HepG2 (cell line): ENCODE results near the gene RAB42. TPM values are rescaled to one million over a fixed set of nuclear protein-coding genes. Genes with fewer than 3 reads are reported as not detected.

Source experiments
- PLRG1 ChIP-seq: fragments of 450-650 bp; conservative IDR thresholded peaks from 2 replicates; pipeline ENCODE4 v1.6.1; 2016
- RFX5 ChIP-seq: IDR thresholded peaks from 2 replicates; pipeline ENCODE4 v1.6.1; 2011; ENCODE audit warnings: low read depth, low read length, improper control_type of control experiment
- SAP130 ChIP-seq: IDR thresholded peaks from 2 replicates; pipeline ENCODE4 v1.6.1; 2016; ENCODE audit warnings: low read depth
- TEAD3 ChIP-seq: optimal IDR thresholded peaks from 2 replicates; pipeline ENCODE3; 2016; ENCODE audit warnings: borderline replicate concordance
- ZNF350 ChIP-seq: sonication (generic); formaldehyde crosslinking; IDR thresholded peaks from 2 replicates; pipeline ENCODE4 v1.4.0; 2020; ENCODE audit warnings: mild to moderate bottlenecking, low read depth, missing genetic modification reagents, borderline replicate concordance
- ZNF556 ChIP-seq: sonication (generic); formaldehyde crosslinking; IDR thresholded peaks from 2 replicates; pipeline ENCODE4 v1.4.0; 2020; ENCODE audit warnings: mild to moderate bottlenecking, missing genetic modification reagents, borderline replicate concordance
- ZNF558 ChIP-seq: sonication (generic); formaldehyde crosslinking; IDR thresholded peaks from 2 replicates; pipeline ENCODE4 v1.9.0; 2022; ENCODE audit warnings: mild to moderate bottlenecking, missing genetic modification reagents, borderline replicate concordance
- ZNF563 ChIP-seq: sonication (generic); formaldehyde crosslinking; IDR thresholded peaks from 2 replicates; pipeline ENCODE4 v1.8.0; 2022; ENCODE audit warnings: mild to moderate bottlenecking, moderate library complexity, missing genetic modification reagents
- ZNF768 ChIP-seq: sonication (generic); formaldehyde crosslinking; IDR thresholded peaks from 2 replicates; pipeline ENCODE4 v1.4.0; 2020; ENCODE audit warnings: missing genetic modification reagents
- polyA plus RNA-seq, 8 experiments: library from polyadenylated mRNA; depleted of rRNA in 3 of 8; stranded (reverse) in 7 of 8; unstranded in 1 of 8; fragments of >200 nt; fragmentation: Illumina TruSeq in 4 of 8; extraction: Trizol in 4 of 8; gene quantifications; 2 replicates each; pipeline versions ENCODE4 v1.2.1 to v1.2.3, GENCODE V29; 2011 to 2016; ENCODE audit warnings: low read depth in 4 of 8, missing spikeins in 1 of 8, mixed read lengths in 1 of 8; ENCODE audit not compliant: insufficient read depth in 1 of 8
- total RNA-seq, 5 experiments: library from RNA; depleted of rRNA; stranded (reverse); fragments of >200 nt; fragmentation: Illumina TruSeq; extraction: Trizol; gene quantifications; 2 replicates each; pipeline ENCODE4 v1.2.3, GENCODE V29; 2016; ENCODE audit warnings: low read depth in 1 of 5
- TF ChIP-seq, protein P1 (sequence below): sonication (generic); formaldehyde crosslinking; IDR thresholded peaks from 2 replicates; pipeline ENCODE4 v1.4.0; 2020; ENCODE audit warnings: missing genetic modification reagents, borderline replicate concordance
- TF ChIP-seq, protein P2 (sequence below): sonication (generic); formaldehyde crosslinking; IDR thresholded peaks from 2 replicates; pipeline ENCODE4 v1.5.1; 2020; ENCODE audit warnings: mild to moderate bottlenecking, missing genetic modification reagents, borderline replicate concordance
- TF ChIP-seq, protein P3 (sequence below): sonication (generic); formaldehyde crosslinking; IDR thresholded peaks from 2 replicates; pipeline ENCODE4 v1.5.1; 2020; ENCODE audit warnings: mild to moderate bottlenecking, missing genetic modification reagents, moderate library complexity
- TF ChIP-seq, protein P4 (sequence below): IDR thresholded peaks from 2 replicates; pipeline ENCODE4 v1.6.1; 2018; ENCODE audit warnings: missing genetic modification reagents

The RAB42 gene
- total and polyA plus RNA-seq, 2 of the 13 experiments (the other 11 are each of a cell fraction or from before 2014, with no cell fraction given): 10.4 to 166 TPM

DNA sequence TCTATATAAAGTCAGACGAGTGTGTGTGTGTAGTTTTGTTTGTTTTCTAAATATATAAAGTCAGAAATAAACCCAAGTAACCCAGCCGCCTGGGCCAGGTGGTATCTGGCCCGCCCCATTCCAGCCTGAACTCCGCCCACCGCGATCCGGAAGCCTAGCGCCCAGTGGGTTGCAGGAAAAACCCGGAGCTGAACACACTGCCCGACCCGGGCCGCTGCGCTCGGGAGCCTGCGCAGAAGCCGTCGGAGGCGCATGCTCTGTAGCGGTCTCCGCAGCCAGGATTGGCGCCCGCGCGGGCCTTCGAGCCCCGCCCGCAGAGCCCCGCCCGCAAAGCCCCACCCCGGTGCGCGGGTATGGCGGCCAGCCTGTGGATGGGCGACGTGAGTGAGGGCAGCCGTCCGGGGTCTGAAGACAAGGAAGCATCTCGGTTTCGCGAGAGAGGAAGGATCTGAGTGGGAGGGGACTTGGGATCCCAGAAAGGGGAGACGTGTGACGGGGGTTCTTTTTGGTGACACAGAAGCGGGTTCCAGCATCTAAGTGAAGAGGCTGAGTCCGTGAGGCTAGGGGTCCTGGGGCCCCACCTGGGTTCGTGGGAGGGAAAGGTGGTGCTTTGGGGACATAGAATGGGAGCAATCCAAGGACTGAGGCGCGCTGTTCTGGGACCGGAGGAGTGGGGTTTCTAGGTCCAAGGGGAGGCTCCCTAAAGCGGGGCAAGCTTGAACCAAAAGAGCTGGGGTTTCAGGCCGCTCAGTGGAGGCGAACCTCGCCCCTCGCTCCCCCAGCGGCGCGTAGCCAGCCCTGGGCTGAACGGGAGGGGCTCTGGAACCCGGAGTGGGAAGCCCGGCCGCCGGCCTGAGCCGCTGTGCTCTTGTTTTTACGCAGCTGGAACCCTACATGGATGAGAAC, 39.1 kb upstream of the RAB42 start, which contains the start of gene TRNAU1AP (continued):
- TF ChIP-seq, protein P1, sequence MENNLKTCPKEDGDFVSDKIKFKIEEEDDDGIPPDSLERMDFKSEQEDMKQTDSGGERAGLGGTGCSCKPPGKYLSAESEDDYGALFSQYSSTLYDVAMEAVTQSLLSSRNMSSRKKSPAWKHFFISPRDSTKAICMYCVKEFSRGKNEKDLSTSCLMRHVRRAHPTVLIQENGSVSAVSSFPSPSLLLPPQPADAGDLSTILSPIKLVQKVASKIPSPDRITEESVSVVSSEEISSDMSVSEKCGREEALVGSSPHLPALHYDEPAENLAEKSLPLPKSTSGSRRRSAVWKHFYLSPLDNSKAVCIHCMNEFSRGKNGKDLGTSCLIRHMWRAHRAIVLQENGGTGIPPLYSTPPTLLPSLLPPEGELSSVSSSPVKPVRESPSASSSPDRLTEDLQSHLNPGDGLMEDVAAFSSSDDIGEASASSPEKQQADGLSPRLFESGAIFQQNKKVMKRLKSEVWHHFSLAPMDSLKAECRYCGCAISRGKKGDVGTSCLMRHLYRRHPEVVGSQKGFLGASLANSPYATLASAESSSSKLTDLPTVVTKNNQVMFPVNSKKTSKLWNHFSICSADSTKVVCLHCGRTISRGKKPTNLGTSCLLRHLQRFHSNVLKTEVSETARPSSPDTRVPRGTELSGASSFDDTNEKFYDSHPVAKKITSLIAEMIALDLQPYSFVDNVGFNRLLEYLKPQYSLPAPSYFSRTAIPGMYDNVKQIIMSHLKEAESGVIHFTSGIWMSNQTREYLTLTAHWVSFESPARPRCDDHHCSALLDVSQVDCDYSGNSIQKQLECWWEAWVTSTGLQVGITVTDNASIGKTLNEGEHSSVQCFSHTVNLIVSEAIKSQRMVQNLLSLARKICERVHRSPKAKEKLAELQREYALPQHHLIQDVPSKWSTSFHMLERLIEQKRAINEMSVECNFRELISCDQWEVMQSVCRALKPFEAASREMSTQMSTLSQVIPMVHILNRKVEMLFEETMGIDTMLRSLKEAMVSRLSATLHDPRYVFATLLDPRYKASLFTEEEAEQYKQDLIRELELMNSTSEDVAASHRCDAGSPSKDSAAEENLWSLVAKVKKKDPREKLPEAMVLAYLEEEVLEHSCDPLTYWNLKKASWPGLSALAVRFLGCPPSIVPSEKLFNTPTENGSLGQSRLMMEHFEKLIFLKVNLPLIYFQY (CRISPR knock-in tag): peak; percentile 83
- TF ChIP-seq ZNF350 (peak; percentile 78), RFX5 (no peak), ZNF563 (CRISPR knock-in tag) (peak; percentile 30; the same call in 1 of the 2 replicates), ZNF556 (CRISPR knock-in tag) (peak; percentile 92), ZNF768 (peak; percentile 23), PLRG1 (no peak), SAP130 (CRISPR knock-in tag) (peak; percentile 79), ZNF558 (CRISPR knock-in tag) (peak; percentile 87; the same call in 1 of the 2 replicates), TEAD3 (peak; percentile 90)
- TF ChIP-seq, protein P2, sequence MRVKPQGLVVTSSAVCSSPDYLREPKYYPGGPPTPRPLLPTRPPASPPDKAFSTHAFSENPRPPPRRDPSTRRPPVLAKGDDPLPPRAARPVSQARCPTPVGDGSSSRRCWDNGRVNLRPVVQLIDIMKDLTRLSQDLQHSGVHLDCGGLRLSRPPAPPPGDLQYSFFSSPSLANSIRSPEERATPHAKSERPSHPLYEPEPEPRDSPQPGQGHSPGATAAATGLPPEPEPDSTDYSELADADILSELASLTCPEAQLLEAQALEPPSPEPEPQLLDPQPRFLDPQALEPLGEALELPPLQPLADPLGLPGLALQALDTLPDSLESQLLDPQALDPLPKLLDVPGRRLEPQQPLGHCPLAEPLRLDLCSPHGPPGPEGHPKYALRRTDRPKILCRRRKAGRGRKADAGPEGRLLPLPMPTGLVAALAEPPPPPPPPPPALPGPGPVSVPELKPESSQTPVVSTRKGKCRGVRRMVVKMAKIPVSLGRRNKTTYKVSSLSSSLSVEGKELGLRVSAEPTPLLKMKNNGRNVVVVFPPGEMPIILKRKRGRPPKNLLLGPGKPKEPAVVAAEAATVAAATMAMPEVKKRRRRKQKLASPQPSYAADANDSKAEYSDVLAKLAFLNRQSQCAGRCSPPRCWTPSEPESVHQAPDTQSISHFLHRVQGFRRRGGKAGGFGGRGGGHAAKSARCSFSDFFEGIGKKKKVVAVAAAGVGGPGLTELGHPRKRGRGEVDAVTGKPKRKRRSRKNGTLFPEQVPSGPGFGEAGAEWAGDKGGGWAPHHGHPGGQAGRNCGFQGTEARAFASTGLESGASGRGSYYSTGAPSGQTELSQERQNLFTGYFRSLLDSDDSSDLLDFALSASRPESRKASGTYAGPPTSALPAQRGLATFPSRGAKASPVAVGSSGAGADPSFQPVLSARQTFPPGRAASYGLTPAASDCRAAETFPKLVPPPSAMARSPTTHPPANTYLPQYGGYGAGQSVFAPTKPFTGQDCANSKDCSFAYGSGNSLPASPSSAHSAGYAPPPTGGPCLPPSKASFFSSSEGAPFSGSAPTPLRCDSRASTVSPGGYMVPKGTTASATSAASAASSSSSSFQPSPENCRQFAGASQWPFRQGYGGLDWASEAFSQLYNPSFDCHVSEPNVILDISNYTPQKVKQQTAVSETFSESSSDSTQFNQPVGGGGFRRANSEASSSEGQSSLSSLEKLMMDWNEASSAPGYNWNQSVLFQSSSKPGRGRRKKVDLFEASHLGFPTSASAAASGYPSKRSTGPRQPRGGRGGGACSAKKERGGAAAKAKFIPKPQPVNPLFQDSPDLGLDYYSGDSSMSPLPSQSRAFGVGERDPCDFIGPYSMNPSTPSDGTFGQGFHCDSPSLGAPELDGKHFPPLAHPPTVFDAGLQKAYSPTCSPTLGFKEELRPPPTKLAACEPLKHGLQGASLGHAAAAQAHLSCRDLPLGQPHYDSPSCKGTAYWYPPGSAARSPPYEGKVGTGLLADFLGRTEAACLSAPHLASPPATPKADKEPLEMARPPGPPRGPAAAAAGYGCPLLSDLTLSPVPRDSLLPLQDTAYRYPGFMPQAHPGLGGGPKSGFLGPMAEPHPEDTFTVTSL (CRISPR knock-in tag): peak; percentile 55; the same call in 1 of the 2 replicates
- TF ChIP-seq, protein P3, sequence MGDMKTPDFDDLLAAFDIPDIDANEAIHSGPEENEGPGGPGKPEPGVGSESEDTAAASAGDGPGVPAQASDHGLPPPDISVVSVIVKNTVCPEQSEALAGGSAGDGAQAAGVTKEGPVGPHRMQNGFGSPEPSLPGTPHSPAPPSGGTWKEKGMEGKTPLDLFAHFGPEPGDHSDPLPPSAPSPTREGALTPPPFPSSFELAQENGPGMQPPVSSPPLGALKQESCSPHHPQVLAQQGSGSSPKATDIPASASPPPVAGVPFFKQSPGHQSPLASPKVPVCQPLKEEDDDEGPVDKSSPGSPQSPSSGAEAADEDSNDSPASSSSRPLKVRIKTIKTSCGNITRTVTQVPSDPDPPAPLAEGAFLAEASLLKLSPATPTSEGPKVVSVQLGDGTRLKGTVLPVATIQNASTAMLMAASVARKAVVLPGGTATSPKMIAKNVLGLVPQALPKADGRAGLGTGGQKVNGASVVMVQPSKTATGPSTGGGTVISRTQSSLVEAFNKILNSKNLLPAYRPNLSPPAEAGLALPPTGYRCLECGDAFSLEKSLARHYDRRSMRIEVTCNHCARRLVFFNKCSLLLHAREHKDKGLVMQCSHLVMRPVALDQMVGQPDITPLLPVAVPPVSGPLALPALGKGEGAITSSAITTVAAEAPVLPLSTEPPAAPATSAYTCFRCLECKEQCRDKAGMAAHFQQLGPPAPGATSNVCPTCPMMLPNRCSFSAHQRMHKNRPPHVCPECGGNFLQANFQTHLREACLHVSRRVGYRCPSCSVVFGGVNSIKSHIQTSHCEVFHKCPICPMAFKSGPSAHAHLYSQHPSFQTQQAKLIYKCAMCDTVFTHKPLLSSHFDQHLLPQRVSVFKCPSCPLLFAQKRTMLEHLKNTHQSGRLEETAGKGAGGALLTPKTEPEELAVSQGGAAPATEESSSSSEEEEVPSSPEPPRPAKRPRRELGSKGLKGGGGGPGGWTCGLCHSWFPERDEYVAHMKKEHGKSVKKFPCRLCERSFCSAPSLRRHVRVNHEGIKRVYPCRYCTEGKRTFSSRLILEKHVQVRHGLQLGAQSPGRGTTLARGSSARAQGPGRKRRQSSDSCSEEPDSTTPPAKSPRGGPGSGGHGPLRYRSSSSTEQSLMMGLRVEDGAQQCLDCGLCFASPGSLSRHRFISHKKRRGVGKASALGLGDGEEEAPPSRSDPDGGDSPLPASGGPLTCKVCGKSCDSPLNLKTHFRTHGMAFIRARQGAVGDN (CRISPR knock-in tag): peak; percentile 93
- TF ChIP-seq, protein P4, sequence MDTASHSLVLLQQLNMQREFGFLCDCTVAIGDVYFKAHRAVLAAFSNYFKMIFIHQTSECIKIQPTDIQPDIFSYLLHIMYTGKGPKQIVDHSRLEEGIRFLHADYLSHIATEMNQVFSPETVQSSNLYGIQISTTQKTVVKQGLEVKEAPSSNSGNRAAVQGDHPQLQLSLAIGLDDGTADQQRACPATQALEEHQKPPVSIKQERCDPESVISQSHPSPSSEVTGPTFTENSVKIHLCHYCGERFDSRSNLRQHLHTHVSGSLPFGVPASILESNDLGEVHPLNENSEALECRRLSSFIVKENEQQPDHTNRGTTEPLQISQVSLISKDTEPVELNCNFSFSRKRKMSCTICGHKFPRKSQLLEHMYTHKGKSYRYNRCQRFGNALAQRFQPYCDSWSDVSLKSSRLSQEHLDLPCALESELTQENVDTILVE (CRISPR knock-in tag): peak; percentile 51; the same call in 1 of the 2 replicates
